PC-9 (cell line): ENCODE results near the gene PDS5B. TPM values are rescaled to one million over a fixed set of nuclear protein-coding genes. Genes with fewer than 3 reads are reported as not detected.

ENCODE experiments used
- BruUV-seq: library from RNA; stranded (reverse); fragments of 400-500 nt; replicated peaks from 2 replicates; lab custom pipeline; 2021; lab: Mats Ljungman, UMichigan
- CTCF ChIA-PET: fragments of 300-600 bp; sonication (Branson Sonifier 250); formaldehyde crosslinking; loops from one replicate; lab custom pipeline; 2022; ENCODE audit warnings: antibody characterized with exemption; lab: Charles Lee
- POLR2A ChIA-PET: fragments of 300-600 bp; sonication (Branson Sonifier 250); formaldehyde crosslinking; loops from one replicate; lab custom pipeline; 2022; ENCODE audit warnings: antibody characterized with exemption; ENCODE audit not compliant: unreplicated experiment; lab: Charles Lee
- DNase-seq, 2 experiments: peaks; one replicate each; pipeline versions ENCODE4 v3.0.0 to v3.0.0-alpha.2; 2015 to 2022; ENCODE audit warnings: mixed read lengths in 1 of 2
- H2AFZ ChIP-seq: fragments of 200-600 bp; sonication (generic); 2 replicates; pipeline ENCODE4 v1.8.1; 2017; ENCODE audit warnings: antibody characterized with exemption
- H3F3A ChIP-seq: fragments of 200-600 bp; sonication (generic); 2 replicates; pipeline ENCODE4 v1.8.1; 2017; ENCODE audit warnings: antibody characterized with exemption, mild to moderate bottlenecking, low read depth; ENCODE audit not compliant: insufficient read depth
- H3K27ac ChIP-seq: fragments of 200-600 bp; sonication (generic); 2 replicates; pipeline ENCODE4 v1.6.1; 2016; ENCODE audit warnings: mixed run types
- H3K27me3 ChIP-seq: fragments of 200-600 bp; sonication (generic); 2 replicates; pipeline ENCODE4 v1.6.1; 2016; ENCODE audit warnings: low read depth, mixed run types; ENCODE audit not compliant: insufficient read depth
- H3K36me3 ChIP-seq: fragments of 200-600 bp; sonication (generic); 2 replicates; pipeline ENCODE4 v1.6.1; 2016; ENCODE audit warnings: low read depth, mixed run types
- H3K4me1 ChIP-seq: fragments of 200-600 bp; sonication (generic); replicated peaks from 2 replicates; pipeline ENCODE4 v1.6.1; 2016; ENCODE audit warnings: mixed run types; ENCODE audit not compliant: insufficient read depth
- H3K4me2 ChIP-seq: fragments of 200-600 bp; sonication (generic); 2 replicates; pipeline ENCODE4 v1.6.1; 2017; ENCODE audit warnings: mixed run types
- H3K4me3 ChIP-seq: fragments of 200-600 bp; sonication (generic); 2 replicates; pipeline ENCODE4 v1.6.1; 2016; ENCODE audit warnings: mixed run types
- H3K79me2 ChIP-seq: fragments of 200-600 bp; sonication (generic); 2 replicates; pipeline ENCODE4 v1.6.1; 2017; ENCODE audit warnings: low read depth, mixed run types
- H3K9me2 ChIP-seq: fragments of 200-600 bp; sonication (generic); 2 replicates; pipeline ENCODE4 v1.8.1; 2017; ENCODE audit warnings: mild to moderate bottlenecking; ENCODE audit not compliant: insufficient read depth
- H3K9me3 ChIP-seq: fragments of 200-600 bp; sonication (generic); 2 replicates; pipeline ENCODE4 v1.8.1; 2016; ENCODE audit warnings: low read depth; ENCODE audit not compliant: insufficient read depth
- H4K20me1 ChIP-seq: fragments of 200-600 bp; sonication (generic); 2 replicates; pipeline ENCODE4 v1.8.1; 2017; ENCODE audit not compliant: insufficient read depth
- CTCF ChIP-seq: fragments of 200-600 bp; sonication (generic); conservative IDR thresholded peaks from 2 replicates; pipeline ENCODE4 v1.6.1; 2017; ENCODE audit warnings: mixed run types, antibody characterized with exemption, mild to moderate bottlenecking, moderate library complexity
- EZH2 ChIP-seq: fragments of 200-600 bp; sonication (generic); IDR thresholded peaks from 2 replicates; pipeline ENCODE4 v1.8.0; 2017; ENCODE audit warnings: antibody characterized with exemption, low read depth
- intact Hi-C: fragments of 100-400 bp; cut with micrococcal nuclease; formaldehyde crosslinking; loops from one replicate; pipeline ENCODE4 v1.10.0; 2022; ENCODE audit not compliant: unreplicated experiment
- total RNA-seq: library from RNA; stranded (reverse); gene quantifications from 2 replicates; pipeline ENCODE4 v1.2.3, GENCODE V29; 2021

PDS5B gene
- total RNA-seq, 1 experiment from 2014 or later = 37.6 TPM

GRCh38 chr13:32734511-32734910 lies 148.3 kb downstream of the PDS5B start:
- POLR2A ChIA-PET = no interaction called here
- no peak overlapping the region for H2AFZ ChIP-seq
- TF ChIP-seq CTCF (no peak), EZH2 (no peak)
- BruUV-seq = no TSS peak
- H3K27me3 ChIP-seq = no peaks in the 10 kb centered on the region
- DNase-seq = no peak
- H3K79me2 ChIP-seq = peaks cover 18% of the 10 kb centered on the region
- no peak overlapping the region for H3K4me3 ChIP-seq
- no peaks in the 10 kb centered on the region; the same call in 1 of the 2 replicates for H3F3A ChIP-seq
- no peaks in the 10 kb centered on the region; the same call in none of the 2 replicates for H3K36me3 ChIP-seq
- H4K20me1 ChIP-seq = no peaks in the 10 kb centered on the region
- intact Hi-C loops = no loop called here
- H3K4me2 ChIP-seq = no peak overlapping the region
- H3K27ac ChIP-seq = no peak overlapping the region
- no peaks in the 10 kb centered on the region for H3K4me1 ChIP-seq
- H3K9me3 ChIP-seq = no peaks in the 10 kb centered on the region
- CTCF ChIA-PET = no interaction called here
- H3K9me2 ChIP-seq = no peaks in the 10 kb centered on the region

- no peak overlapping the region for H3K4me2 ChIP-seq
- ChIA-PET CTCF (no interaction called here), POLR2A (no interaction called here)
- H3F3A ChIP-seq = no peaks in the 10 kb centered on the region; the same call in 1 of the 2 replicates
- peaks cover 3% of the 10 kb centered on the region for H3K36me3 ChIP-seq
- no peaks in the 10 kb centered on the region for H3K9me2 ChIP-seq
- H3K27me3 ChIP-seq = no peaks in the 10 kb centered on the region
- no peak overlapping the region for H3K4me3 ChIP-seq
- no peaks in the 10 kb centered on the region for H4K20me1 ChIP-seq
- no peak for DNase-seq
- no peak overlapping the region for H2AFZ ChIP-seq
- no TSS peak for BruUV-seq
- H3K79me2 ChIP-seq = peaks cover 6% of the 10 kb centered on the region
- no peaks in the 10 kb centered on the region for H3K9me3 ChIP-seq
- TF ChIP-seq EZH2 = no peak
- TF ChIP-seq CTCF = no peak
- no peak overlapping the region for H3K27ac ChIP-seq
- intact Hi-C loops = no loop called here
- H3K4me1 ChIP-seq = no peaks in the 10 kb centered on the region
These were observed 149.6 kb downstream of the PDS5B start for GRCh38 chr13:32735859-32736258.

- H3F3A ChIP-seq = no peaks in the 10 kb centered on the region
- intact Hi-C loops = no loop called here
- H3K36me3 ChIP-seq = peaks cover 3% of the 10 kb centered on the region
- no peak overlapping the region for H3K4me2 ChIP-seq
- ChIA-PET POLR2A (interaction anchor here (0.5 to 0.6 kb wide), 2 partner anchors 14 to 193 kb away, joined by 3 to 6 read pairs; no protein-coding TSS in a partner anchor), CTCF (no interaction called here)
- no TSS peak for BruUV-seq
- no peaks in the 10 kb centered on the region for H4K20me1 ChIP-seq
- no peaks in the 10 kb centered on the region for H3K4me1 ChIP-seq
- H3K4me3 ChIP-seq = no peak overlapping the region
- no peak overlapping the region for H3K27ac ChIP-seq
- no peaks in the 10 kb centered on the region for H3K27me3 ChIP-seq
- no peak overlapping the region for H2AFZ ChIP-seq
- no peaks in the 10 kb centered on the region for H3K79me2 ChIP-seq
- H3K9me2 ChIP-seq = no peaks in the 10 kb centered on the region
- no peaks in the 10 kb centered on the region for H3K9me3 ChIP-seq
- no peak for TF ChIP-seq EZH2
- no peak for DNase-seq
These were observed 150.4 kb downstream of the PDS5B start for GRCh38 chr13:32736648-32737047.

- CTCF ChIA-PET = no interaction called here
- H3K27ac ChIP-seq = no peak overlapping the region
- no peaks in the 10 kb centered on the region for H3K79me2 ChIP-seq
- BruUV-seq = no TSS peak
- DNase-seq = no peak
- no peaks in the 10 kb centered on the region for H3K4me1 ChIP-seq
- H3K4me2 ChIP-seq = no peak overlapping the region
- H3F3A ChIP-seq = no peaks in the 10 kb centered on the region
- TF ChIP-seq EZH2 (no peak), CTCF (no peak)
- no peaks in the 10 kb centered on the region for H4K20me1 ChIP-seq
- H3K9me3 ChIP-seq = no peaks in the 10 kb centered on the region
- no peaks in the 10 kb centered on the region for H3K9me2 ChIP-seq
- H3K27me3 ChIP-seq = no peaks in the 10 kb centered on the region
- peaks cover 8% of the 10 kb centered on the region for H3K36me3 ChIP-seq
- POLR2A ChIA-PET = interaction anchor here (0.5 to 0.6 kb wide), 2 partner anchors 14 to 193 kb away, joined by 3 to 6 read pairs; no protein-coding TSS in a partner anchor
- H3K4me3 ChIP-seq = no peak overlapping the region
- intact Hi-C loops = no loop called here
- H2AFZ ChIP-seq = no peak overlapping the region
These were observed 150.9 kb downstream of the PDS5B start for GRCh38 chr13:32737111-32737571.
